Measurements from ENCODE around the gene INAFM1. TPM values are rescaled to one million over a fixed set of nuclear protein-coding genes. Genes with fewer than 3 reads are reported as not detected.
"Not testable (repeated sequence)": the region's sequence is repeated elsewhere in the genome, so short reads cannot be mapped to it uniquely, and the experiment has no call there.

INAFM1 gene
- total RNA-seq, 4 donors from 2014 or later, result 6.0 to 13.6 (median 8.2) TPM

- 1 to 2% methylated on average over 31 to 32 of the region's 46 CpGs for WGBS, 2 donors
- no peak overlapping the region for H3K4me3 ChIP-seq (ENCODE audit: low read depth, poor library complexity, severe bottlenecking)
- DNase-seq (ENCODE audit: low spot score in 2 of 2), result peak; percentile 88 to 98
- TF ChIP-seq POLR2A (IDR thresholded peaks at IDR 0.05), result no peak
- peak in 1 of 3 donors; percentile 95 for TF ChIP-seq CTCF (IDR thresholded peaks at IDR 0.05)
- intact Hi-C loops (cut with DNase I; ENCODE audit: low total_unique reads), result loop anchor here (2.0 kb wide), 1 partner anchor 33 kb away; no protein-coding TSS in a partner anchor
Observed at GRCh38 chr19:47243776-47244547, 30.7 kb upstream of the INAFM1 start.

GRCh38 chr19:47247308-47247990, 27.2 kb upstream of the INAFM1 start:
- peak; percentile 70 to 97 for DNase-seq (ENCODE audit: low spot score in 2 of 2)
- 34% methylated on average over 25 of the region's 25 CpGs for WGBS, 2 donors
- H3K4me3 ChIP-seq (ENCODE audit: low read depth, poor library complexity, severe bottlenecking), result no peak overlapping the region
- TF ChIP-seq CTCF (IDR thresholded peaks at IDR 0.05) (peak in 1 of 3 donors; percentile 53), POLR2A (IDR thresholded peaks at IDR 0.05) (no peak)
- intact Hi-C loops (cut with DNase I; ENCODE audit: low total_unique reads), result loop anchor here (5.0 kb wide), 1 partner anchor 100 kb away; no protein-coding TSS in a partner anchor

GRCh38 chr19:47253016-47253415, 21.7 kb upstream of the INAFM1 start:
- DNase-seq (ENCODE audit: low spot score in 2 of 2); H3K4me3 ChIP-seq (ENCODE audit: low read depth, poor library complexity, severe bottlenecking); intact Hi-C loops (cut with DNase I; ENCODE audit: low total_unique reads): not testable (repeated sequence)
- 88 to 91% methylated on average over 8 of the region's 8 CpGs for WGBS, 2 donors

- WGBS, 2 donors, result 46 to 57% methylated on average over 3 of the region's 3 CpGs
Observed at GRCh38 chr19:47253467-47253881, 21.2 kb upstream of the INAFM1 start.

GRCh38 chr19:47253970-47254369, 20.7 kb upstream of the INAFM1 start:
- TF ChIP-seq CTCF (IDR thresholded peaks at IDR 0.05) (no peak), POLR2A (IDR thresholded peaks at IDR 0.05) (no peak)
- intact Hi-C loops (cut with DNase I; ENCODE audit: low total_unique reads), result no loop called here

More at GRCh38 chr19:47253467-47253881, 21.2 kb upstream of the INAFM1 start:
- no peak for DNase-seq (ENCODE audit: low spot score in 2 of 2)
- H3K4me3 ChIP-seq (ENCODE audit: low read depth, poor library complexity, severe bottlenecking), result no peak overlapping the region
- no peak for TF ChIP-seq CTCF (IDR thresholded peaks at IDR 0.05)
- no peak for TF ChIP-seq POLR2A (IDR thresholded peaks at IDR 0.05)
- intact Hi-C loops (cut with DNase I; ENCODE audit: low total_unique reads), result no loop called here

More at GRCh38 chr19:47253970-47254369, 20.7 kb upstream of the INAFM1 start:
- no peak for DNase-seq (ENCODE audit: low spot score in 2 of 2)
- 86 to 96% methylated on average over 5 of the region's 5 CpGs for WGBS, 2 donors
- no peak overlapping the region for H3K4me3 ChIP-seq (ENCODE audit: low read depth, poor library complexity, severe bottlenecking)

All from lower leg skin (tissue), 4 donors.